ENCODE measurements around the gene LEMD2.

LEMD2 gene

GRCh38 chr6:33802186-33802958 lies 13.4 kb upstream of the LEMD2 start:
- H3K4me1 ChIP-seq (ENCODE audit: control insufficient read depth, insufficient read depth, low read length), result no peaks in the 10 kb centered on the region
- POLR2A ChIA-PET, result interaction anchor here (1.2 kb wide), 2 partner anchors 11 to 15 kb away, joined by 3 to 5 read pairs; no protein-coding TSS in a partner anchor
- H3K9me3 ChIP-seq (ENCODE audit: control insufficient read depth, insufficient read depth, low read depth, low read length), result no peaks in the 10 kb centered on the region
- H3K4me3 ChIP-seq (ENCODE audit: low read depth, low read length), result no peak overlapping the region
- no peak for TF ChIP-seq ZNF654 (tag by site-specific recombination; IDR thresholded peaks at IDR 0.05; ENCODE audit: low read depth)
- TF ChIP-seq GLIS1 (tag by site-specific recombination; IDR thresholded peaks at IDR 0.05), result 0 out of 2 replicates have a peak, but pooled peaks have one; percentile 25
- no peak overlapping the region for H3K27ac ChIP-seq (ENCODE audit: extremely low read depth, low read depth, low read length)
- no peaks in the 10 kb centered on the region for H3K36me3 ChIP-seq (ENCODE audit: control insufficient read depth in 2 of 2, insufficient read depth in 1 of 2, low read length in 2 of 2)
- CTCF ChIA-PET, result interaction anchor here (0.6 to 1.3 kb wide), 3 partner anchors 10 to 265 kb away, joined by 3 to 4 read pairs (median 4); no protein-coding TSS in a partner anchor

GRCh38 chr6:33801611-33802010 lies 12.7 kb upstream of the LEMD2 start:
- no peaks in the 10 kb centered on the region for H3K4me1 ChIP-seq (ENCODE audit: control insufficient read depth, insufficient read depth, low read length)
- no peak overlapping the region for H3K4me3 ChIP-seq (ENCODE audit: low read depth, low read length)
- no peak for TF ChIP-seq ZBTB6 (tag by site-specific recombination; IDR thresholded peaks at IDR 0.05)
- TF ChIP-seq ZNF157 (tag by site-specific recombination; IDR thresholded peaks at IDR 0.05), result no peak
- TF ChIP-seq ZSCAN16 (tag by site-specific recombination; IDR thresholded peaks at IDR 0.05), result no peak
- no peak for TF ChIP-seq ZNF549 (tag by site-specific recombination; IDR thresholded peaks at IDR 0.05)
- no peak for TF ChIP-seq ZNF2 (tag by site-specific recombination; IDR thresholded peaks at IDR 0.05)
- TF ChIP-seq YY1 (tag by site-specific recombination; IDR thresholded peaks at IDR 0.05), result no peak
- no peak overlapping the region for H3K27ac ChIP-seq (ENCODE audit: extremely low read depth, low read depth, low read length)
- no peaks in the 10 kb centered on the region for H3K9me3 ChIP-seq (ENCODE audit: control insufficient read depth, insufficient read depth, low read depth, low read length)
- POLR2A ChIA-PET, result interaction anchor here (1.2 kb wide), 2 partner anchors 10 to 14 kb away, joined by 3 to 5 read pairs; no protein-coding TSS in a partner anchor
- CTCF ChIA-PET, result interaction anchor here (0.6 to 1.3 kb wide), 4 partner anchors 10 to 325 kb away, joined by 3 to 4 read pairs (median 4); no protein-coding TSS in a partner anchor
- no peaks in the 10 kb centered on the region for H3K36me3 ChIP-seq (ENCODE audit: control insufficient read depth in 2 of 2, insufficient read depth in 1 of 2, low read length in 2 of 2)

GRCh38 chr6:33800248-33800969 lies 11.5 kb upstream of the LEMD2 start:
- Histone ChIP-seq H3K27ac (ENCODE audit: extremely low read depth, low read depth, low read length) (no peak overlapping the region), H3K9me3 (ENCODE audit: control insufficient read depth, insufficient read depth, low read depth, low read length) (no peaks in the 10 kb centered on the region), H3K4me1 (ENCODE audit: control insufficient read depth, insufficient read depth, low read length) (no peaks in the 10 kb centered on the region), H3K4me3 (ENCODE audit: low read depth, low read length) (no peak overlapping the region), H3K36me3 (ENCODE audit: control insufficient read depth in 2 of 2, insufficient read depth in 1 of 2, low read length in 2 of 2) (no peaks in the 10 kb centered on the region)
- ChIA-PET POLR2A (no interaction called here), CTCF (interaction anchor here (0.6 to 1.3 kb wide), 2 partner anchors 29 to 80 kb away, joined by 4 to 5 read pairs; no protein-coding TSS in a partner anchor)
- TF ChIP-seq PRDM4 (tag by site-specific recombination; IDR thresholded peaks at IDR 0.05) (no peak), KLF7 (tag by site-specific recombination; IDR thresholded peaks at IDR 0.05; ENCODE audit: borderline replicate concordance) (no peak)

- TF ChIP-seq GLIS1 (tag by site-specific recombination; IDR thresholded peaks at IDR 0.05) (peak; percentile 55), ZNF146 (tag by site-specific recombination; IDR thresholded peaks at IDR 0.05) (no peak)
- Histone ChIP-seq H3K9me3 (ENCODE audit: control insufficient read depth, insufficient read depth, low read depth, low read length) (no peaks in the 10 kb centered on the region), H3K27ac (ENCODE audit: extremely low read depth, low read depth, low read length) (no peak overlapping the region), H3K4me1 (ENCODE audit: control insufficient read depth, insufficient read depth, low read length) (peaks cover 5% of the 10 kb centered on the region), H3K4me3 (ENCODE audit: low read depth, low read length) (no peak overlapping the region), H3K36me3 (ENCODE audit: control insufficient read depth in 2 of 2, insufficient read depth in 1 of 2, low read length in 2 of 2) (no peaks in the 10 kb centered on the region)
- CTCF ChIA-PET, result no interaction called here
- POLR2A ChIA-PET, result no interaction called here
Observed at GRCh38 chr6:33799454-33800113, 10.7 kb upstream of the LEMD2 start.

Data from HEK293 (cell line).